Neural progenitor cell (in vitro differentiated cells): ENCODE measurements around the gene RNASE2. TPM values are rescaled to one million over a fixed set of nuclear protein-coding genes. Genes with fewer than 3 reads are reported as not detected.
A peak's percentile ranks its signal among the peaks of the same experiment; 100 is the strongest.
"Not testable (repeated sequence)": the region's sequence is repeated elsewhere in the genome, so short reads cannot be mapped to it uniquely, and the experiment has no call there.

Experiments used
- DNase-seq: peaks from one replicate; pipeline ENCODE4 v3.0.0-alpha.2; 2016; ENCODE audit warnings: low spot score
- H2AFZ ChIP-seq: fragments of 200-600 bp; sonication (generic); replicated peaks from 2 replicates; pipeline ENCODE4 v1.6.1; 2016; ENCODE audit warnings: antibody characterized with exemption
- H3F3A ChIP-seq: fragments of 200-600 bp; sonication (generic); 2 replicates; pipeline ENCODE4 v1.6.1; 2016; ENCODE audit warnings: antibody characterized with exemption, low read depth
- H3K27ac ChIP-seq: fragments of 200-600 bp; sonication (generic); 2 replicates; pipeline ENCODE4 v1.5.1; 2016; ENCODE audit warnings: mild to moderate bottlenecking
- H3K27me3 ChIP-seq: fragments of 200-600 bp; sonication (generic); 2 replicates; pipeline ENCODE4 v1.6.1; 2016; ENCODE audit warnings: mild to moderate bottlenecking, moderate library complexity
- H3K36me3 ChIP-seq: fragments of 200-600 bp; sonication (generic); 2 replicates; pipeline ENCODE4 v1.5.1; 2016
- H3K4me1 ChIP-seq: fragments of 200-600 bp; sonication (generic); 2 replicates; pipeline ENCODE4 v1.6.1; 2016; ENCODE audit warnings: mixed run types
- H3K4me2 ChIP-seq: fragments of 200-600 bp; sonication (generic); 2 replicates; pipeline ENCODE4 v1.6.1; 2016
- H3K4me3 ChIP-seq: fragments of 200-600 bp; sonication (generic); 2 replicates; pipeline ENCODE4 v1.5.1; 2016
- H3K79me2 ChIP-seq: fragments of 200-600 bp; sonication (generic); 2 replicates; pipeline ENCODE4 v1.6.1; 2016; ENCODE audit warnings: low read depth
- H3K9ac ChIP-seq: fragments of 200-600 bp; sonication (generic); 2 replicates; pipeline ENCODE4 v1.6.1; 2016
- H3K9me3 ChIP-seq: fragments of 200-600 bp; sonication (generic); 2 replicates; pipeline ENCODE4 v1.5.1; 2016; ENCODE audit warnings: low read depth
- H4K20me1 ChIP-seq: fragments of 200-600 bp; sonication (generic); 2 replicates; pipeline ENCODE4 v1.6.1; 2016; ENCODE audit warnings: low read depth
- H3K27ac Mint-ChIP-seq: 3 replicates; pipeline ENCODE4 v1.8.0; 2021; ENCODE audit warnings: mixed read lengths
- H3K27me3 Mint-ChIP-seq: 2 replicates; pipeline ENCODE4 v1.8.0; 2022; ENCODE audit warnings: low read depth, mild to moderate bottlenecking, inconsistent platforms, moderate library complexity, mixed read lengths; ENCODE audit not compliant: insufficient read depth
- H3K36me3 Mint-ChIP-seq: 3 replicates; pipeline ENCODE4 v1.8.0; 2021; ENCODE audit warnings: mixed read lengths
- H3K4me1 Mint-ChIP-seq: 3 replicates; pipeline ENCODE4 v1.8.0; 2021; ENCODE audit warnings: mixed read lengths
- H3K4me3 Mint-ChIP-seq: 3 replicates; pipeline ENCODE4 v1.8.0; 2021; ENCODE audit warnings: mild to moderate bottlenecking, moderate library complexity, mixed read lengths
- H3K9me3 Mint-ChIP-seq: 3 replicates; pipeline ENCODE4 v1.8.0; 2020; ENCODE audit warnings: mixed read lengths
- CTCF ChIP-seq: fragments of 200-600 bp; sonication (generic); IDR thresholded peaks from 2 replicates; pipeline ENCODE4 v1.5.1; 2017; ENCODE audit warnings: antibody characterized with exemption, mild to moderate bottlenecking
- EZH2 ChIP-seq: fragments of 200-600 bp; sonication (generic); IDR thresholded peaks from 2 replicates; pipeline ENCODE4 v1.6.1; 2017; ENCODE audit warnings: antibody characterized with exemption, mild to moderate bottlenecking, moderate library complexity
- EZH2phosphoT487 ChIP-seq: fragments of 200-600 bp; sonication (generic); IDR thresholded peaks from 2 replicates; pipeline ENCODE4 v1.6.1; 2017; ENCODE audit warnings: antibody characterized with exemption
- total RNA-seq: library from RNA; depleted of rRNA; stranded (reverse); fragments of >200 nt; gene quantifications from 2 replicates; pipeline ENCODE4 v1.2.3, GENCODE V29; 2015; ENCODE audit warnings: low replicate concordance

RNASE2 gene
- total RNA-seq, 1 donor from 2014 or later: not detected

- H3K9me3 ChIP-seq: no peaks in the 10 kb centered on the region
- H3K27ac ChIP-seq: no peak overlapping the region
- no peaks in the 10 kb centered on the region for H3K36me3 ChIP-seq
- H3F3A ChIP-seq: no peaks in the 10 kb centered on the region
- no peaks in the 10 kb centered on the region for H3K79me2 ChIP-seq
- peaks cover 3% of the 10 kb centered on the region for H3K9me3 Mint-ChIP-seq
- H3K4me3 ChIP-seq: no peak overlapping the region
- no peak overlapping the region for H3K4me2 ChIP-seq
- no peaks in the 10 kb centered on the region for H3K4me1 ChIP-seq
- no peak overlapping the region for H3K4me3 Mint-ChIP-seq
- H3K4me1 Mint-ChIP-seq: no peaks in the 10 kb centered on the region
- no peaks in the 10 kb centered on the region for H3K36me3 Mint-ChIP-seq
- no peak overlapping the region for H3K27ac Mint-ChIP-seq
- H3K9ac ChIP-seq: no peak overlapping the region
- no peak for TF ChIP-seq CTCF
- TF ChIP-seq EZH2phosphoT487: no peak
- no peak for TF ChIP-seq EZH2
- H3K27me3 Mint-ChIP-seq: no peaks in the 10 kb centered on the region
- peaks cover 22% of the 10 kb centered on the region for H3K27me3 ChIP-seq
- no peak overlapping the region for H2AFZ ChIP-seq
- no peaks in the 10 kb centered on the region for H4K20me1 ChIP-seq
- DNase-seq: no peak
Observed at GRCh38 chr14:20982646-20983369, 27.5 kb downstream of the RNASE2 start.

- H3K27me3 ChIP-seq: peaks cover 22% of the 10 kb centered on the region
- not testable (repeated sequence) for DNase-seq, H3K9ac ChIP-seq, H4K20me1 ChIP-seq, H3K36me3 ChIP-seq, H3K4me1 ChIP-seq, H3K4me1 Mint-ChIP-seq, H3K9me3 ChIP-seq, H3K27ac ChIP-seq, H3K79me2 ChIP-seq, H3K4me3 ChIP-seq, H3K9me3 Mint-ChIP-seq, H3K27me3 Mint-ChIP-seq, H3K4me2 ChIP-seq, H3K4me3 Mint-ChIP-seq, H2AFZ ChIP-seq, H3K36me3 Mint-ChIP-seq, H3K27ac Mint-ChIP-seq
- peaks cover 16% of the 10 kb centered on the region for H3F3A ChIP-seq
Observed at GRCh38 chr14:20985650-20986049, 30.4 kb downstream of the RNASE2 start.

GRCh38 chr14:20986811-20987210 is 31.5 kb downstream of the RNASE2 start:
- TF ChIP-seq CTCF: no peak
- no peak for TF ChIP-seq EZH2phosphoT487
- TF ChIP-seq EZH2: no peak
- Histone ChIP-seq H4K20me1 (no peaks in the 10 kb centered on the region), H3K36me3 (no peaks in the 10 kb centered on the region), H3K79me2 (peaks cover 19% of the 10 kb centered on the region), H3F3A (peaks cover 19% of the 10 kb centered on the region), H3K9ac (no peak overlapping the region), H2AFZ (no peak overlapping the region), H3K27me3 (peaks cover 22% of the 10 kb centered on the region), H3K4me3 (no peak overlapping the region), H3K4me1 (peaks cover 15% of the 10 kb centered on the region), H3K27ac (no peak overlapping the region), H3K4me2 (no peak overlapping the region), H3K9me3 (no peaks in the 10 kb centered on the region)
- Mint-ChIP-seq H3K36me3 (peaks cover 2% of the 10 kb centered on the region), H3K4me1 (peaks cover 10% of the 10 kb centered on the region), H3K27me3 (no peaks in the 10 kb centered on the region), H3K27ac (no peak overlapping the region), H3K4me3 (no peak overlapping the region), H3K9me3 (peaks cover 3% of the 10 kb centered on the region)
- no peak for DNase-seq

- no peaks in the 10 kb centered on the region for H3K27me3 Mint-ChIP-seq
- Histone ChIP-seq H3K9me3 (no peaks in the 10 kb centered on the region), H3K4me3 (peak overlapping the region; percentile 87), H3K36me3 (peaks cover 3% of the 10 kb centered on the region), H3K4me1 (peaks cover 15% of the 10 kb centered on the region), H3K27me3 (peaks cover 6% of the 10 kb centered on the region), H3F3A (peaks cover 19% of the 10 kb centered on the region), H3K27ac (no peak overlapping the region), H2AFZ (no peak overlapping the region), H3K4me2 (peak overlapping the region; percentile 86), H4K20me1 (no peaks in the 10 kb centered on the region), H3K79me2 (peaks cover 29% of the 10 kb centered on the region), H3K9ac (no peak overlapping the region)
- no peak for DNase-seq
- peak overlapping the region; percentile 70 for H3K4me3 Mint-ChIP-seq
- no peak overlapping the region for H3K27ac Mint-ChIP-seq
- peaks cover 11% of the 10 kb centered on the region for H3K36me3 Mint-ChIP-seq
- peaks cover 3% of the 10 kb centered on the region for H3K9me3 Mint-ChIP-seq
- TF ChIP-seq EZH2 (no peak), CTCF (no peak), EZH2phosphoT487 (no peak)
- peaks cover 12% of the 10 kb centered on the region for H3K4me1 Mint-ChIP-seq
Observed at GRCh38 chr14:20988717-20989470, 33.6 kb downstream of the RNASE2 start.
